ENCODE data around the gene COX4I2. TPM values are rescaled to one million over a fixed set of nuclear protein-coding genes. Genes with fewer than 3 reads are reported as not detected.
"Not testable (repeated sequence)": the region's sequence is repeated elsewhere in the genome, so short reads cannot be mapped to it uniquely, and the experiment has no call there.

COX4I2 gene
- total RNA-seq, 4 donors from 2014 or later = 2.5 TPM; not detected in 3

- Histone ChIP-seq H3K4me1 (peaks cover 0 to 11% (median 5%) of the 10 kb centered on the region in 4 donors), H3K9me3 (no peaks in the 10 kb centered on the region), H3K36me3 (no peaks in the 10 kb centered on the region), H3K27ac (peak overlapping the region in 3 of 4 donors; percentile 82 to 94 (median 90)), H3K4me3 (peak overlapping the region in 2 of 4 donors; percentile 30 to 40), H3K27me3 (no peaks in the 10 kb centered on the region)
- TF ChIP-seq CTCF (IDR thresholded peaks at IDR 0.05) = no peak
- no peak for DNase-seq
Observed at GRCh38 chr20:31595380-31595653, 42.4 kb upstream of the COX4I2 start.

GRCh38 chr20:31595654-31596411 lies 41.9 kb upstream of the COX4I2 start:
- TF ChIP-seq CTCF (IDR thresholded peaks at IDR 0.05) (peak in 2 of 6 experiments; percentile 7 to 11), POLR2A (IDR thresholded peaks at IDR 0.05) (peak; percentile 84 to 94)
- Histone ChIP-seq H3K4me1 (peaks cover 0 to 11% (median 5%) of the 10 kb centered on the region in 4 donors), H3K27ac (peak overlapping the region in 3 of 4 donors; percentile 82 to 94 (median 90)), H3K4me3 (peak overlapping the region in 2 of 4 donors; percentile 30 to 40), H3K9me3 (no peaks in the 10 kb centered on the region), H3K36me3 (no peaks in the 10 kb centered on the region), H3K27me3 (no peaks in the 10 kb centered on the region)
- DNase-seq = peak; percentile 25 to 95 (median 93)

GRCh38 chr20:31596412-31596715 lies 41.3 kb upstream of the COX4I2 start:
- H3K27ac ChIP-seq = peak overlapping the region in 3 of 4 donors; percentile 82 to 94 (median 90)

GRCh38 chr20:31596831-31597480 lies 40.8 kb upstream of the COX4I2 start:
- Histone ChIP-seq H3K27ac (peak overlapping the region in 3 of 4 donors; percentile 82 to 94 (median 90)), H3K27me3 (no peaks in the 10 kb centered on the region), H3K4me3 (no peak overlapping the region), H3K36me3 (no peaks in the 10 kb centered on the region), H3K4me1 (peaks cover 0 to 11% (median 5%) of the 10 kb centered on the region in 4 donors), H3K9me3 (no peaks in the 10 kb centered on the region)
- no peak for DNase-seq
- TF ChIP-seq POLR2A (IDR thresholded peaks at IDR 0.05) (no peak), CTCF (IDR thresholded peaks at IDR 0.05) (no peak)

More at GRCh38 chr20:31596412-31596715, 41.3 kb upstream of the COX4I2 start:
- H3K36me3 ChIP-seq, H3K27me3 ChIP-seq, DNase-seq, H3K4me3 ChIP-seq, H3K9me3 ChIP-seq: not testable (repeated sequence)
- TF ChIP-seq POLR2A (IDR thresholded peaks at IDR 0.05) = peak in 1 of 2 donors; percentile 18
- H3K4me1 ChIP-seq = peaks cover 0 to 11% (median 5%) of the 10 kb centered on the region in 4 donors

- TF ChIP-seq POLR2A (IDR thresholded peaks at IDR 0.05) (no peak), CTCF (IDR thresholded peaks at IDR 0.05) (no peak)
- Histone ChIP-seq H3K36me3 (no peaks in the 10 kb centered on the region), H3K4me3 (no peak overlapping the region), H3K27ac (peak overlapping the region in 3 of 4 donors; percentile 82 to 94 (median 90)), H3K9me3 (no peaks in the 10 kb centered on the region), H3K4me1 (peaks cover 0 to 11% (median 5%) of the 10 kb centered on the region in 4 donors), H3K27me3 (no peaks in the 10 kb centered on the region)
- DNase-seq = no peak
Observed at GRCh38 chr20:31597481-31597855, 40.2 kb upstream of the COX4I2 start.

GRCh38 chr20:31602431-31602778 lies 35.3 kb upstream of the COX4I2 start:
- peak overlapping the region in 2 of 4 donors; percentile 70 to 92 for H3K27ac ChIP-seq

More at GRCh38 chr20:31602431-31602778, 35.3 kb upstream of the COX4I2 start:
- DNase-seq = no peak
- Histone ChIP-seq H3K36me3 (no peaks in the 10 kb centered on the region), H3K27me3 (no peaks in the 10 kb centered on the region), H3K9me3 (no peaks in the 10 kb centered on the region), H3K4me1 (peaks cover 0 to 12% (median 8%) of the 10 kb centered on the region in 4 donors), H3K4me3 (no peak overlapping the region)
- no peak for TF ChIP-seq POLR2A (IDR thresholded peaks at IDR 0.05)
- no peak for TF ChIP-seq CTCF (IDR thresholded peaks at IDR 0.05)

Data from Peyer's patch (tissue), 4 donors.